H7 (cell line): ENCODE measurements around the gene MARK2. TPM values are rescaled to one million over a fixed set of nuclear protein-coding genes. Genes with fewer than 3 reads are reported as not detected.

Experiments
- DNase-seq: peaks from one replicate; pipeline ENCODE4 v3.0.0; 2012
- H3K27me3 ChIP-seq: 2 replicates; pipeline ENCODE4 v1.6.0; 2011; ENCODE audit warnings: mild to moderate bottlenecking, low read length; ENCODE audit not compliant: control insufficient read depth, insufficient read depth
- H3K36me3 ChIP-seq: replicated peaks from 2 replicates; pipeline ENCODE4 v1.5.1; 2011; ENCODE audit warnings: low read length; ENCODE audit not compliant: control insufficient read depth, insufficient read depth
- H3K4me3 ChIP-seq: 2 replicates; pipeline ENCODE4 v1.5.1; 2011; ENCODE audit warnings: low read depth, mild to moderate bottlenecking, control low read depth, low read length, moderate library complexity; ENCODE audit not compliant: insufficient read depth
- total RNA-seq: library from RNA; depleted of rRNA; stranded (reverse); fragments of >200 nt; shearing (Covaris generic); gene quantifications from 2 replicates; pipeline ENCODE4 v1.2.3, GENCODE V29; 2014

The MARK2 gene
- total RNA-seq, 1 experiment from 2014 or later = 26.5 TPM

GRCh38 chr11:63911440-63911839 is 72.5 kb downstream of the MARK2 start:
- Histone ChIP-seq H3K27me3 (no peaks in the 10 kb centered on the region), H3K36me3 (peaks cover 28% of the 10 kb centered on the region), H3K4me3 (no peak overlapping the region)
- no peak for DNase-seq

- peak; percentile 50 for DNase-seq
- Histone ChIP-seq H3K27me3 (no peaks in the 10 kb centered on the region), H3K36me3 (peaks cover 28% of the 10 kb centered on the region), H3K4me3 (no peak overlapping the region)
Measured at GRCh38 chr11:63911876-63912275, 73.0 kb downstream of the MARK2 start.

- Histone ChIP-seq H3K27me3 (no peaks in the 10 kb centered on the region), H3K4me3 (no peak overlapping the region), H3K36me3 (peaks cover 28% of the 10 kb centered on the region)
- peak; percentile 55 for DNase-seq
Measured at GRCh38 chr11:63912678-63913077, 73.8 kb downstream of the MARK2 start.

GRCh38 chr11:63913866-63914830 is 75.2 kb downstream of the MARK2 start:
- peak; percentile 44 for DNase-seq
- Histone ChIP-seq H3K36me3 (peaks cover 26% of the 10 kb centered on the region), H3K27me3 (no peaks in the 10 kb centered on the region), H3K4me3 (no peak overlapping the region)

GRCh38 chr11:63914896-63915691 is 76.2 kb downstream of the MARK2 start:
- no peaks in the 10 kb centered on the region for H3K27me3 ChIP-seq
- peak; percentile 80 for DNase-seq
- peak overlapping the region; percentile 87 for H3K4me3 ChIP-seq
- H3K36me3 ChIP-seq = peaks cover 26% of the 10 kb centered on the region

- no peaks in the 10 kb centered on the region for H3K27me3 ChIP-seq
- H3K36me3 ChIP-seq = peaks cover 26% of the 10 kb centered on the region
- DNase-seq = peak; percentile 97
- H3K4me3 ChIP-seq = peak overlapping the region; percentile 87
Measured at GRCh38 chr11:63915961-63916836, 77.3 kb downstream of the MARK2 start.

- peak; percentile 99 for DNase-seq
- peaks cover 22% of the 10 kb centered on the region for H3K36me3 ChIP-seq
- no peaks in the 10 kb centered on the region for H3K27me3 ChIP-seq
- H3K4me3 ChIP-seq = peak within 1 kb of the TSS; percentile 87
Measured at GRCh38 chr11:63916837-63917691, 78.2 kb downstream of the MARK2 start, which contains the start of gene RCOR2. Gene RCOR2 (minus strand): TSS chr11:63917164. CDS start chr11:63916456, 708 bp downstream.

- H3K4me3 ChIP-seq = peak overlapping the region; percentile 87
- DNase-seq = peak; percentile 95
- H3K27me3 ChIP-seq = peaks cover under 1% of the 10 kb centered on the region; the same call in 1 of the 2 replicates
- peaks cover 17% of the 10 kb centered on the region for H3K36me3 ChIP-seq
Measured at GRCh38 chr11:63917692-63918506, 79.0 kb downstream of the MARK2 start.

- H3K27me3 ChIP-seq = peaks cover 2% of the 10 kb centered on the region; the same call in 1 of the 2 replicates
- H3K4me3 ChIP-seq = peak overlapping the region; percentile 87
- peaks cover 16% of the 10 kb centered on the region for H3K36me3 ChIP-seq
- DNase-seq = peak; percentile 82
Measured at GRCh38 chr11:63918507-63919191, 79.7 kb downstream of the MARK2 start.

GRCh38 chr11:63919267-63920125 is 80.6 kb downstream of the MARK2 start:
- peak; percentile 94 for DNase-seq
- Histone ChIP-seq H3K27me3 (peaks cover 2% of the 10 kb centered on the region; the same call in 1 of the 2 replicates), H3K36me3 (peaks cover 7% of the 10 kb centered on the region), H3K4me3 (peak overlapping the region; percentile 47)

- Histone ChIP-seq H3K4me3 (peak overlapping the region; percentile 47), H3K27me3 (peaks cover 2% of the 10 kb centered on the region; the same call in 1 of the 2 replicates), H3K36me3 (no peaks in the 10 kb centered on the region)
- DNase-seq = peak; percentile 93
Measured at GRCh38 chr11:63920126-63920938, 81.4 kb downstream of the MARK2 start.
